Astrocyte (in vitro differentiated cells and primary cell): ENCODE results near the gene GPC5. TPM values are rescaled to one million over a fixed set of nuclear protein-coding genes. Genes with fewer than 3 reads are reported as not detected.
"Not testable (repeated sequence)": the region's sequence is repeated elsewhere in the genome, so short reads cannot be mapped to it uniquely, and the experiment has no call there.

Experiments
- DNase-seq: peaks from one replicate; pipeline ENCODE4 v3.0.0-alpha.2; 2010; ENCODE audit warnings: low read depth
- FAIRE-seq: peaks from 2 replicates; lab custom pipeline; 2011; peaks lifted over from hg19 to GRCh38; lab: Jason Lieb, UNC
- H2AFZ ChIP-seq: 2 replicates; pipeline ENCODE4 v1.6.0; 2012; ENCODE audit warnings: low read depth, low read length, inconsistent platforms
- H3K27ac ChIP-seq: 2 replicates; pipeline ENCODE4 v1.5.1; 2011; ENCODE audit warnings: low read depth, low read length, inconsistent platforms
- H3K27me3 ChIP-seq: 2 replicates; pipeline ENCODE4 v1.6.0; 2011; ENCODE audit warnings: low read length, inconsistent platforms; ENCODE audit not compliant: insufficient read depth
- H3K36me3 ChIP-seq: 2 replicates; pipeline ENCODE4 v1.5.1; 2011; ENCODE audit warnings: low read length, inconsistent platforms; ENCODE audit not compliant: insufficient read depth
- H3K4me1 ChIP-seq: 2 replicates; pipeline ENCODE4 v1.5.1; 2011; ENCODE audit warnings: low read length, inconsistent platforms; ENCODE audit not compliant: insufficient read depth
- H3K4me2 ChIP-seq: 2 replicates; pipeline ENCODE4 v1.6.0; 2012; ENCODE audit warnings: low read length, inconsistent platforms
- H3K4me3 ChIP-seq: 2 replicates; pipeline ENCODE4 v1.5.1; 2011; ENCODE audit warnings: low read depth, mild to moderate bottlenecking, low read length, inconsistent platforms; ENCODE audit not compliant: insufficient read depth
- H3K79me2 ChIP-seq: 2 replicates; pipeline ENCODE4 v1.6.0; 2012; ENCODE audit warnings: mild to moderate bottlenecking, low read length, inconsistent platforms; ENCODE audit not compliant: insufficient read depth
- H3K9ac ChIP-seq: 2 replicates; pipeline ENCODE4 v1.6.0; 2012; ENCODE audit warnings: mild to moderate bottlenecking, low read length, inconsistent platforms
- H3K9me3 ChIP-seq: 2 replicates; pipeline ENCODE4 v1.5.1; 2012; ENCODE audit warnings: low read depth, mild to moderate bottlenecking, low read length, inconsistent platforms; ENCODE audit not compliant: insufficient read depth
- H4K20me1 ChIP-seq: 2 replicates; pipeline ENCODE4 v1.6.0; 2012; ENCODE audit warnings: low read length, inconsistent platforms; ENCODE audit not compliant: insufficient read depth
- H3K27ac Mint-ChIP-seq: one replicate; pipeline ENCODE4 v1.8.0; 2021; ENCODE audit warnings: mild to moderate bottlenecking, mixed read lengths; ENCODE audit not compliant: unreplicated experiment
- H3K27me3 Mint-ChIP-seq: one replicate; pipeline ENCODE4 v1.8.0; 2021; ENCODE audit warnings: low read depth, mixed read lengths; ENCODE audit not compliant: unreplicated experiment
- H3K36me3 Mint-ChIP-seq: one replicate; pipeline ENCODE4 v1.8.0; 2021; ENCODE audit warnings: low read depth, mixed read lengths; ENCODE audit not compliant: unreplicated experiment
- H3K4me1 Mint-ChIP-seq: one replicate; pipeline ENCODE4 v1.8.0; 2021; ENCODE audit warnings: low read depth, mixed read lengths; ENCODE audit not compliant: unreplicated experiment
- H3K4me3 Mint-ChIP-seq: one replicate; pipeline ENCODE4 v1.8.0; 2021; ENCODE audit warnings: mild to moderate bottlenecking, moderate library complexity, mixed read lengths; ENCODE audit not compliant: unreplicated experiment
- H3K9me3 Mint-ChIP-seq: one replicate; pipeline ENCODE4 v1.8.0; 2021; ENCODE audit warnings: mild to moderate bottlenecking, mixed read lengths; ENCODE audit not compliant: unreplicated experiment
- CTCF ChIP-seq: IDR thresholded peaks from 2 replicates; pipeline ENCODE4 v1.5.1; 2011; ENCODE audit warnings: low read depth, mild to moderate bottlenecking, inconsistent platforms, low read length, moderate library complexity; ENCODE audit not compliant: insufficient read depth
- EZH2 ChIP-seq: IDR thresholded peaks from 2 replicates; pipeline ENCODE4 v1.6.1; 2012; ENCODE audit warnings: mild to moderate bottlenecking, low read length, inconsistent platforms; ENCODE audit not compliant: insufficient read depth
- total RNA-seq: library from RNA; stranded (reverse); gene quantifications from 2 replicates; pipeline ENCODE4 v1.2.1, GENCODE V29; 2021

GPC5 gene
- total RNA-seq, 1 donor from 2014 or later, result 1.1 TPM

GRCh38 chr13:92682832-92683517, 1284.6 kb downstream of the GPC5 start:
- H4K20me1 ChIP-seq, result no peaks in the 10 kb centered on the region
- H3K4me3 ChIP-seq, result no peak overlapping the region
- H3K27ac ChIP-seq, result no peak overlapping the region
- H3K36me3 ChIP-seq, result no peaks in the 10 kb centered on the region
- Mint-ChIP-seq H3K4me3 (no peak overlapping the region), H3K27me3 (no peaks in the 10 kb centered on the region), H3K36me3 (no peaks in the 10 kb centered on the region), H3K4me1 (peaks cover 4% of the 10 kb centered on the region), H3K27ac (no peak overlapping the region), H3K9me3 (no peaks in the 10 kb centered on the region)
- H3K79me2 ChIP-seq, result no peaks in the 10 kb centered on the region
- DNase-seq (no peak), FAIRE-seq (no peak)
- H2AFZ ChIP-seq, result no peak overlapping the region
- H3K9me3 ChIP-seq, result no peaks in the 10 kb centered on the region
- no peak overlapping the region for H3K9ac ChIP-seq
- no peak overlapping the region for H3K4me2 ChIP-seq
- no peaks in the 10 kb centered on the region for H3K27me3 ChIP-seq
- TF ChIP-seq EZH2, result no peak
- no peak for TF ChIP-seq CTCF
- no peaks in the 10 kb centered on the region for H3K4me1 ChIP-seq

GRCh38 chr13:92694047-92694446, 1295.6 kb downstream of the GPC5 start:
- Mint-ChIP-seq H3K4me1 (no peaks in the 10 kb centered on the region), H3K4me3 (no peak overlapping the region), H3K9me3 (peaks cover 13% of the 10 kb centered on the region), H3K27me3 (no peaks in the 10 kb centered on the region), H3K27ac (no peak overlapping the region), H3K36me3 (no peaks in the 10 kb centered on the region)
- Histone ChIP-seq H3K36me3 (no peaks in the 10 kb centered on the region), H3K9ac (no peak overlapping the region), H3K27ac (no peak overlapping the region), H3K9me3 (no peaks in the 10 kb centered on the region), H3K27me3 (no peaks in the 10 kb centered on the region), H3K79me2 (no peaks in the 10 kb centered on the region), H2AFZ (no peak overlapping the region), H3K4me3 (no peak overlapping the region), H3K4me1 (no peaks in the 10 kb centered on the region), H3K4me2 (no peak overlapping the region), H4K20me1 (no peaks in the 10 kb centered on the region)
- FAIRE-seq (no peak), DNase-seq (no peak)
- TF ChIP-seq EZH2, result no peak

GRCh38 chr13:92695827-92696226, 1297.4 kb downstream of the GPC5 start:
- H3K9ac ChIP-seq, H3K9me3 ChIP-seq, H3K4me2 ChIP-seq, H3K79me2 ChIP-seq, H3K36me3 ChIP-seq, H3K4me1 Mint-ChIP-seq, H3K27ac ChIP-seq, H3K4me3 ChIP-seq, H3K27me3 ChIP-seq, H3K36me3 Mint-ChIP-seq, H3K4me3 Mint-ChIP-seq, DNase-seq, FAIRE-seq, H3K27me3 Mint-ChIP-seq, H3K4me1 ChIP-seq, H3K27ac Mint-ChIP-seq, H4K20me1 ChIP-seq, H2AFZ ChIP-seq: not testable (repeated sequence)
- H3K9me3 Mint-ChIP-seq, result peaks cover 15% of the 10 kb centered on the region
